Activated gamma-delta T cell treated with anti-CD3 and anti-CD28 coated beads, Interleukin-2, amount 50 U/mL, for 16 hours (primary cell): ENCODE measurements around the gene HM13.
"Not testable (repeated sequence)": the region's sequence is repeated elsewhere in the genome, so short reads cannot be mapped to it uniquely, and the experiment has no call there.

Source experiments
- DNase-seq: peaks from one replicate; pipeline ENCODE4 v3.0.0-alpha.2; 2020; ENCODE audit warnings: low read depth

HM13 gene

DNA sequence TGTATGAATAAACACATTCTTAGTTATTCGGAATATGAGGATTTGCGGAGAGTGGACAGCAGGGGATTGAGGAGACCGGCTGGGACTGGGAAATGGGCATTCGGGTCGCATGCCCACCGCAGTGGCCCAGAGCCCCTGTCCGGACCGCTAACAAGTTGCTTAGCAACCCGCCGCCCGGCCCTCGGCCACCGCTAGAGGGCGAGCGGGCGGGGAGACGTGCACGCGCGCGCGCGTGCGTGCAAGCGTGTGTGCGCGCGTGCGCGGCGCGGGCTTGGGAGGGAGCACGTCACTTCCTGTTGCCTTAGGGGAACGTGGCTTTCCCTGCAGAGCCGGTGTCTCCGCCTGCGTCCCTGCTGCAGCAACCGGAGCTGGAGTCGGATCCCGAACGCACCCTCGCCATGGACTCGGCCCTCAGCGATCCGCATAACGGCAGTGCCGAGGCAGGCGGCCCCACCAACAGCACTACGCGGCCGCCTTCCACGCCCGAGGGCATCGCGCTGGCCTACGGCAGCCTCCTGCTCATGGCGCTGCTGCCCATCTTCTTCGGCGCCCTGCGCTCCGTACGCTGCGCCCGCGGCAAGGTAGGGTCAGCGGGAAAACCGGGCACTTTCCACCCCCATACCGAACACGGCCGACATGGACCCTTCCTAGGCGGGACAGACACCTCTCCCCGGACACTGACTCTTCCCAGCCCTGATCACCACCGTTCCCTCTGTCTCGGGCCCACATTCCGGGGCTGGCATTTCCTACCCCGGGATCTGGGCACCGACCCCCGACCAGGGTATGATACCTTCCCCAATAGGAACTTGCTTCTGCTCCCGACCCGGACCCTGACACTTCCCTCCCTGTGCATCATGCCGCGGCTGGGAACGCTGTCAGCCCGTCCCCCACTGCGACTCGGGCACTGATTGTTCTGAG, at the start of gene HM13:
TSS of gene HM13 (plus strand) at position 289 of the 918 bp plus-strand sequence. CDS start at position 399, 110 bp downstream.
- peak; percentile 80 for DNase-seq

DNA sequence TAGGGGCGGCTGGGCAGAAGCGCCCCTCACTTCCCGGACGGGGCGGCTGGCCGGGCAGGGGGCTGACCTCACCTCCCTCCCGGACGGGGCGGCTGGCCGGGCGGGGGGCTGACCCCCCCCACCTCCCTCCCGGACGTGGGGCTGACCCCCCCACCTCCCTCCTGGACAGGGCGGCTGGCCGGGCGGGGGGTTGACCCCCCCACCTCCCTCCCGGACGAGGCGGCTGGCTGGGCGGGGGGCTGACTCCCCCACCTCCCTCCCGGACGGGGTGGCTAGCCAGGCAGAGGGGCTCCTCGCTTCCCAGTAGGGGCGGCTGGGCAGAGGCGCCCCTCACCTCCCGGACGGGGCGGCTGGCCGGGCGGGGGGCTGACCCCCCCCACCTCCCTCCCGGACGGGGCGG, 43.3 kb upstream of the HM13 start:
- not testable (repeated sequence) for DNase-seq

DNA sequence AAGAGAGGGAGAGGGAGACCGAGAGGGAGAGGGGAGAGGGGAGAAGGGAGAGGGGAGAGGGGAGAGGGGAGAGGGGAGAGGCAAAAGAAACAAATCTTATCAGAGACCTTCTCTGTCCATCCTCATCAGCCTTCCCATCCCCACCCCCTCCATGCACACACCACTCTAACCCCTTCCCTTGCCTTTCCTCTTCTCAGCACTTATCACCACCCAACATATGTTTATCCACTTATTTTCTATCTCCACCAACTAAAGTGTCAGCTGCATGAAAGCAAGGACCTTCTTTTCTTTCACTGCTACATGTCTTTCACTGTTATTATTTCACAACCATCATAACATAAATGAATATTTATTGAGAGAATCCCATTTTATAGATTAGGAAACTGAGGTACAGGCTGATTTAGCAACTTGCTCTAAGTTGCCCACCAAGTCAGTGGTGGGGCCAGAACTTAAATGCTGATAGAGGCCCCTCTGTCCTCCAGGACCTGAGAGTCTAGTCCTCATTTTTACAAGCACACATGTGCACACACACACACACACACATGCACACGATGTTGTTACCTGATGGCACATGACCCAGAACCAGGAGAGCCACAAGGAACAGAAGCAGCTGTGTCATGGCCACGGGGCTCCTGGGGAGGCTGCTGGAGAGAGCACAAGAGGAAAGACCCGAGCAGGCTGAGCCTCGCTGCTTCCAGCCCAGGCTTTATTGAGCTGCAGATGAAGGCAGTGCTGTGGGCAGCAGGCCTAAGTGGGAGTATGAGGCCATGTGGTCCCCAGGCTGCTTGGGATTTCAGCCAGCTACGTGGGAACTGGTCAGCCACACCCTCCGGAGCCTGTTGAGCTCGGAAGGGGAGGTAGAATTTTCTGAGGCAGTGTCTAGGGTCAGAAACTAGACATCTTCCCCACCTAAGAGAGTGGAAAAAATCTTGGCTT, 41.6 kb upstream of the HM13 start:
- DNase-seq: no peak

GRCh38 chr20:31473331-31474096, 40.7 kb upstream of the HM13 start:
- DNase-seq: no peak

GRCh38 chr20:31474097-31474436, 40.2 kb upstream of the HM13 start:
- DNase-seq: no peak

DNA sequence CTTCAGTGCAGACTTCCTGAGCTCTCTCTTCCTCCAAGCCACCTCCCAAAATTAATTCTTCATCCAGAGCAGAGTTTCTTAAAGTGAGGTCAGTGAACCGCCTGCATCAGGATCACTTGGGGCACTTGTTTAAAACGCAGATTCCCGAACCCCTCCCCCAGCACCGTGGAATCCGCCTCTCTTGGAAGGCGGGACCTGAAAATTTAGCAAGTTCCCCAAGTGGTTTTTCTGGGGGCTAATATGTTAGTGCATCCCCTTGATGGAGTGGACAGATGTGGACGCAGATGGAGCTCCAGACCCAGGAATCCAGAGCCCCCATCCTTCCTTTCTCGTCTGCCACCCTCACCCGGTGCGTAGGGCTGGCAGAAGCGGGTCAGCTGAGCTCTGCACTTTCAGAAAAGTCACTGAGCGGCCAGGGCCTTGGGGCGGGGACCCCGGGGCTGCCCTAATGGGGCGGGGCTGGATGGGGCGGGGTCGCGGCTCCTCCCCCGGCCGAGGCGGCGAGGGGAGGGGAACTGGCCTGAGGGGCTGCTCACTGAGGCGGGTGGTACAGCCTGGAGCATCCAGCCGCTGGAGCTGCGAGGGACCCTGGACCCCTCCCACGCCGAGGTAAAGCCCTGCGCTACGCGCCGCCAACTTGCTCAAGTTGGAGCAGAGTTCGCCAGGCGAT, 39.3 kb upstream of the HM13 start, which contains the start of the genes DEFB124 and REM1:
TSS of gene DEFB124 (minus strand) at position 370 of the 670 bp plus-strand sequence. CDS start 2,114 bp downstream, outside the sequence.
TSS of gene REM1 (plus strand) at position 531 of the 670 bp plus-strand sequence. CDS start 1,158 bp downstream, outside the sequence.
- no peak for DNase-seq

GRCh38 chr20:31475472-31476293, 38.6 kb upstream of the HM13 start:
- DNase-seq: no peak

- DNase-seq: no peak
Measured at GRCh38 chr20:31476294-31476585, 38.0 kb upstream of the HM13 start.

GRCh38 chr20:31476643-31477215, 37.5 kb upstream of the HM13 start:
- no peak for DNase-seq

GRCh38 chr20:31484001-31484400, 30.2 kb upstream of the HM13 start:
- no peak for DNase-seq

DNA sequence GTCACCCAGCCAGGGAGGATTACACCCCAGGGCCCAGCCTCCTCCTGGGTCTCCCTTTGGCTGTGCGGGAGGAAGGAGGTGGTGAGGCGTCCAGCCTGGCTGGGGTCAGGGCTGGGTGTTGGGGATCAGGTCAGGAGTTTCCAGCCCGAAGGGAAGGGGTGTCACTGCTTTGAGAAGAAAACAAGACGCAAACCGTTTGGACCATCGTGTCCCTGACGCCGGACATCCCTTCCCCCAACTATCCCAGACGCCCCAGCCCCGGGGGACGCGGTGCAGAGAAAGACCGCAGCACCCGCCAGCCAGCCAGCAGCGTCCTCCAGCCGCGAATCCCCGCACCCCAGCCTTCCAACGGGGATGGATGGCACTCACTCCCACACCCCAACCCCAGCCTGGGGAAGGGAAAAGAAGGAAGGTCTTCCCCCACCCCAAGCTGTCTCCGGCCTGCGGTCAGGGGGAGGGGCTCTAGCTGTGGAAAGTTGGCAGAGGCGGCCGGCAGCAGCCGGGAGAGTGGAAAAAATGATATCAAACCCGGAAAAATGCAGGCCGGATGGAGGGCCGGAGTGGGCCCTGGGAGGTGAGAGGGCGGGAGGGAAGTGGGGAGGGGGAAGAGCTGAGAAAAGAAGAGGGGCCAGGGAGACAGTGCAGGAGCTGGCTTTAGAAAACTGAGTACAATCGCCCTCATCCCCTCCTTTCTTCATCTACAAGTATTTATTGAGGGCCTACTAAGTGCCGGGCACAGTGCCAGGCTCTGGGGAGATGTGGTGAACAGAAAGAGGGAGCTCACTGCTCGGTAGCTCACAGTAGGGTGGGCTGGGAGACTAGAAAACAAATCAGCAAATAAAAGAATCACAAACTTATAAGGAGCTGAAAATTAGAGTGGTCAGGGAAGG, 28.5 kb upstream of the HM13 start:
- DNase-seq: no peak

GRCh38 chr20:31488115-31488514, 26.1 kb upstream of the HM13 start:
- DNase-seq: no peak

- no peak for DNase-seq
Measured at GRCh38 chr20:31489152-31489551, 25.1 kb upstream of the HM13 start.

DNA sequence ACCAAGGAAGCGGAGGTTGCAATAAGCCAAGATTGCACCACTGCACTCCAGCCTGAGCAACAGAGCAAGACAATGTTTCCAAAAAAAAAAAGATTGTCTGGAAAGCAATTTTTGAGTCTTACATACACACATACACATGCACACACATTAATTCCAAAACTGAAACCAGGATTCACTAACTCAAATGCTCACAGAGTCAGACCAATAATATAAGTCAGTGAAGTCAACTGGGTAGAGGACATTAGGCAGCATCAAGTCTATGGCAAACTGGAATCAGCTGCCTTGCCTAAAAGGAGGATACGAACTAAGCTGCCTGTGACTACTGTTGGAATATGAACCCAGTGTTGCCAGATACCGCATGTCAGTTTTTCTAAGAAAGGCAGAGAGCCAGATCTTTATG, 23.5 kb upstream of the HM13 start:
- no peak for DNase-seq

- no peak for DNase-seq
Measured at GRCh38 chr20:31494131-31494530, 20.1 kb upstream of the HM13 start.

GRCh38 chr20:31496761-31497295, 17.4 kb upstream of the HM13 start:
- no peak for DNase-seq

DNA sequence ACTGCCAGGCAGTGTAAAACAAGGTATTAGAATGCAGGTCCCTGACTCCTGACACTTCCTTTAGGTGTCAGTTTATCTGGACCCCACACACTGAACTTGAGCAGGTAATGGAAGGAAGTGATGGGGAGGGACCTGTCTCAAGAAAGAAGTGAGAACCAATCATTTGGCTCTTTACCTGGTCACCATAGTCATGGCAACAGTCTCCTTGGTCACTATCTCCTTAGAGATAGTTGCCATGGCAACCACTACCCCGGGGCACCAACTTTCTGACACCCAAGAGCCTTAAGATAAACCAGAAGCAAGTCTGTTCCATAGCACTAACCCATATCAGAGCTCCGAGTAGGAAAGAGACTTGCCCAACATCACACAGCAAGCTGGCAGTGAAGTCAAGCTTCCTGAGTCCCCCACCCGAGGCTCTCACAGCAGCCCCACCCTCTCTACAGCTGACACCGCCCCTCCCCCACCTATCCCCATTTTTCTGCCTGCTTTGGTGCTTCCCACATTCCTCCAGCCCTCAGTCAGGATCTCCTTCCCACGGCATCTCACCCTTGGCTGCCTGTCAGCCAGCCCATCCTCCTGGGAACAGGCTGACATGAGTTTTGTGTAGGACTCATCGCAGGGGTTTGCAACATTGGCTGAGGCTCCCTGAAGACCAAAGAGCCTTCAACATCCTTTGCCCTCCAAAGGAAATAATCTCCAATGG, 16.3 kb upstream of the HM13 start:
- no peak for DNase-seq

DNA sequence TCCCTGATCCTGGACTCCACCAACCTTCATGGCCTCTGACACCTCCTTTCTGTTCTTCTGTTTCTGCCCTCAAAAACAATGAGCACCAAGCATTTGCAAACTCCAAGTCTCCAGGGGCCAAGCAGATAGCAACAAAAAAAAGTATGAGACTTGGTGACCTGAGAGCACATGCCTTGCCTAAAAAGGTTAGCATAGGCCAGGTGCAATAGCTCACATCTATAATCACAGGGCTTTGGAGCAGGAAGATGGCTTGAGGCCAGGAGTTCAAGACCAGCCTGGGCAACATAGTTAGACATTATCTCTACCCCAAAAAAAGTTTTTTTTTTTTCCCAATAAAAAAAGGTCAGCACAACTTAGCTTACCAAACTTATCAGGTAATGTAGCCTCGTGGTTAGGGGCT, 13.7 kb upstream of the HM13 start:
- no peak for DNase-seq
